ENCODE data around the gene CPXM2.

- TF ChIP-seq CTCF (IDR thresholded peaks at IDR 0.05; ENCODE audit: insufficient read depth, low read length, poor library complexity, severe bottlenecking), result no peak
- no peak for TF ChIP-seq EZH2phosphoT487 (conservative IDR thresholded peaks at IDR 0.05; ENCODE audit: low read length)
Observed at GRCh38 chr10:123782549-123782948, 109.1 kb downstream of the CPXM2 start.

All from SU-DHL-6 (cell line).